GM23248 (cell line): ENCODE measurements around the gene ZNF653.

Experiments
- EZH2 ChIP-seq: fragments of 200-600 bp; sonication (generic); IDR thresholded peaks from 2 replicates; pipeline ENCODE4 v1.6.1; 2018; ENCODE audit warnings: antibody characterized with exemption, mild to moderate bottlenecking; ENCODE audit not compliant: insufficient read depth, poor library complexity, severe bottlenecking
- EZH2phosphoT487 ChIP-seq: fragments of 200-600 bp; sonication (generic); IDR thresholded peaks from 2 replicates; pipeline ENCODE4 v1.6.1; 2018; ENCODE audit warnings: antibody characterized with exemption, moderate library complexity, mild to moderate bottlenecking, low read depth; ENCODE audit not compliant: insufficient read depth

DNA sequence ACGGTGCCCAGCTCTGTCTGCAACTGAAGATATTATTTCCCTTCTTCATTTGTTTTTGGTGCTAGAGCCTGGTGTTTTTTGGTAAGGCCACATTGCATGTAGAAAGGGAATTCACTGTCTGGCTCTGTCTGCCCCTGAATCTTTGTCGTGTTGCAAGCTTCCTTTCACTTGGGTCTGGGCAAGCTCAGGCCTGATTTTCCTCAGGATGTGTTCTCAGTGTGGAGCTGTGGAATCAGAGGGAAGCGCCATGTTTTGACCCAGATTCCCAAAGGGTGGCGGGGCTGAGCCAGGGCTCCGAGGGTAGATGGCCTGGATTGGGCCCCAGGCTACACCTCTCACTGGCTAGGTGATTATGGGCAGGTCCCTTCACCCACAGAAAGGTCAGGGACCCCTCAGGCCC, 61.6 kb downstream of the ZNF653 start:
- TF ChIP-seq EZH2phosphoT487 (no peak), EZH2 (no peak)
